Measurements from ENCODE around the gene PDE6B.
A peak's percentile ranks its signal among the peaks of the same experiment; 100 is the strongest.
"Not testable (repeated sequence)": the region's sequence is repeated elsewhere in the genome, so short reads cannot be mapped to it uniquely, and the experiment has no call there.

The PDE6B gene

GRCh38 chr4:683247-683897, 58.0 kb downstream of the PDE6B start:
- DNase-seq (ENCODE audit: low spot score): no peak

- DNase-seq (ENCODE audit: low spot score): peak; percentile 71
Measured at GRCh38 chr4:683982-684622, 58.7 kb downstream of the PDE6B start.

GRCh38 chr4:684623-685327, 59.4 kb downstream of the PDE6B start:
- no peak for DNase-seq (ENCODE audit: low spot score)

- no peak for DNase-seq (ENCODE audit: low spot score)
Measured at GRCh38 chr4:685679-686412, 60.5 kb downstream of the PDE6B start.

DNA sequence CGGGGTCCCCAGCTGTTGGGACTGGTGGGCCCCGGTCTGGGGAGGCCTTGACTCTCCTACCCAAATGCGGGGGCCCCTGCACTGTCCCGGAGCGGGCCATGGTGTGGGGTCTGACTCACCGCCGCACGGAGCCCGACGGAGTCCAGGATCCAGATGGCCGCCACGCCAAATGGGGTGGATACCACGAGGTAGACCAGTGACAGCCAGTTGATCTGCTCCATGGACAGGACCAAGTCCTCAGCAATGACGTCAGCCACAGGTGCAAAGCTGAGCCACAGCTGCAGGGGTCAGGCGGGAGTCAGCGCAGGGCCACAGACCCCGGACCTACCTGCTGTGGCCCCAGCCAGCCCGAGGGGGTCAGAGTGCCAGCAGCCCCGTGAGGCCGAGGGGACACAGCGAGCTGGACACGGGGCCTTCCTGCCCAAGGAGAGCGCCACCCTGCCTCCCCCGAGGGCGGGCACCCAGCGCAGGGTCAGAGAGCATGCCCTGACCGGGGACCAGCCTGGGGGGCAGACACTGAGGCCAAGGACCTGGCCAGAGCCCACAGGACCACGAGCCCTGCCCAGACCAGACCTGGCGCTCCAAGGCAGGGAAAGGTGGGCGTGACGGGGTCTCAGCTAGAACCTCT, 61.2 kb downstream of the PDE6B start:
- DNase-seq (ENCODE audit: low spot score): no peak

DNA sequence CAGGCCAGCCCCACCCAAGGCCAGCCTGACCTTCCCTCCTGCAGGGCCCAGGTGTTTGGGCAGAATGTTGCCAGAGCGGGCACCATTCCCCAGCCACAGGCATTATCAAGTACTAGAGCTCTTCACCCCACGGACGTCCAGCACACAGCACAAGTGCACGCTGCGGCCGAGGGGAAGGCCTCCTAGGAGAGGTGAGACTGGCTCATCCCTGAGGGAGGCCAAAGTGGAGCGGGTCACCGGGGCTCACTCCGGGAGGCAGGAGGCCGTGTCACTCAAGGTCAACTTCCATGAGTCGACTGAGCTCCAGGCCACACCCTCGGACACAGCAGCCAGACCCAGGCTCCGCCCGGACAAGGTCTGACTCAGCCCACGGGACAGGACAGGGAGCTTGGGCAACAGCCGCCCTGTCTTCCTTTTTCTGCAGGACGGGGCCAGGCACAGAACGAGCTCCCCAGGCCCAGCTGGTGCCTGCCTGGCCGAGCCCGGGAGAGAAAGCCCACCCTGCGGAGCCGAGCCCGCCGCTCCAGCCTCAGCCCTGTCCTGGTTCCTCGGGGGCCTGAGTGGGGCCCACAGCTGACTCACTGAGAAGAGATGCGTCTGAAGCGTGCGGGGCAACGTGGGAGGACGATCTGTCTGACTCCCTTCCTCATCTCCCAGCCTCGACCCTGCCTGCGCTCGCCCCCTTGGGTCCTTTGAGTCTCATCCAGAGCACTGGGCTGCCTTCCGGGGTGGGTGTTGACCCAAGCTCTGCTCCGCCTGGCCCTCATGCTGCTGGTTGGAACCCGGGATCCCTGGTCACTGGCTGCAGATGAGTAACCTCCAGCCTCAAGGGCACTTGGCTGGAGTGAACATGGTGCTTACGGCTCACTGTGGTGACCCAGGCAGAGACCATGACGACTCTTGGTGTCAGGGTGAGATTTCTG, 61.9 kb downstream of the PDE6B start:
- DNase-seq (ENCODE audit: low spot score): peak; percentile 98

GRCh38 chr4:687971-688853, 62.8 kb downstream of the PDE6B start:
- DNase-seq (ENCODE audit: low spot score): no peak

DNA sequence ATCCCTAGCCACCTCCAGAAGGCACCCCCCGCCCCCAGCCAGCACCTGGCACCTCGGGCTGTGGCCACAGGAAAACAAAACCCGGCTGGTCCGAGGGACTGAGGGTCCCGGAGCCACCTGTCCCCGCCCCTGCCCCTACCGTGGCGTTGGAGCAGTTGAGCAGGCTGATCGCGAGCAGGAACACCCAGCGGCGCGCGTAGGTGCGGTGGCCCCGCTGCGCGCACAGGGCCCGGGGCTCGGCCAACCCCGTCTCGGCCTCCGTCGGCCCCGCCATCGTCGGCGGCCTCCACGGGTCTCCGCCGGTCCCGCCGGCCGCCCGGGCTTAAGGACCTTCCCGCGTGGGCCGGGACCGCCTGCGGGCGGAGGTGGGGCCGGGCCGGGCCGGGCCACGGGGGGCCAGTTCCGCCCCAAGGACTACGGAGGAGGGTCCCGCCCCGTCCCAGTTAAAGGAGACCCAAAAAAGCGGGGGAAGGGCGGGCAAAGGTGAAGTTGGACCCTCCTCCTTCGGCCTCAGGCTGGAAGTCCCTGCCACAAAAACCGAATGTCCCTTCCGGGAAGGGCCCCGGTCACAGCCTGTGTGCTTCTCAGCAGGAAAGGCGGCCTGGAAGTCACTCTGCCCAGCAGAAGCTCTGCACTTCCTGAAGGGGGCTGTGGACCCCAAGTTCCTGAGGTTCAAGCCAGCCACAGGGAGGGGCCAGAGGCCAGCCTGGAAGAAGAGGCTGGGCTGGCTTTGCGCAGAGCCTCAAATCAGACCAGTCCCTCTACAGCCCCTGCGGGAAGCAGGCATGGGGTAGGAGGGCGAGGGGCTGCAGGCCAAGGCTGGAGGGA, 63.7 kb downstream of the PDE6B start, which contains the start of gene SLC49A3:
Gene SLC49A3 (minus strand): TSS at position 298 of the 828 bp plus-strand sequence. CDS start 24 bp downstream, at position 274.
- DNase-seq (ENCODE audit: low spot score): peak; percentile 34

DNA sequence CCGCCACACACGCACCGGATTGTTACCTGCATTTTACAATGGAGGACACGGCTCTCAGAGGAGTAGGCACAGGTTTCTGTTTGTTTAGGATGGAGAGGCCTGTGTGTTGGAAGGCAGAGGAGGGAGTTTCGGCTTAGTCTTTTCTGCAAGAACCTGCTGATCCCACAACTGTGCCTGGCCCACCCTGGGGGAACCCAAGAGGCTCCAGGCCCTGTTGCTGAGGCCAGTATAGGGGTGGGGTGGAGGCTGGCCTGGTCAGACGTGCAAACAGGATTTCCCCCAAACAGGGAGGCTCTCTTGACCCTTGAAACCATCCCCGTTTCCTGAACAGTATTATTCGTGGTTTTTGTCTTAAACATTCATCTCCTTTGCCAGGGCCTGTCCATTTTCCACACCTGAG, 64.3 kb downstream of the PDE6B start:
- no peak for DNase-seq (ENCODE audit: low spot score)

DNA sequence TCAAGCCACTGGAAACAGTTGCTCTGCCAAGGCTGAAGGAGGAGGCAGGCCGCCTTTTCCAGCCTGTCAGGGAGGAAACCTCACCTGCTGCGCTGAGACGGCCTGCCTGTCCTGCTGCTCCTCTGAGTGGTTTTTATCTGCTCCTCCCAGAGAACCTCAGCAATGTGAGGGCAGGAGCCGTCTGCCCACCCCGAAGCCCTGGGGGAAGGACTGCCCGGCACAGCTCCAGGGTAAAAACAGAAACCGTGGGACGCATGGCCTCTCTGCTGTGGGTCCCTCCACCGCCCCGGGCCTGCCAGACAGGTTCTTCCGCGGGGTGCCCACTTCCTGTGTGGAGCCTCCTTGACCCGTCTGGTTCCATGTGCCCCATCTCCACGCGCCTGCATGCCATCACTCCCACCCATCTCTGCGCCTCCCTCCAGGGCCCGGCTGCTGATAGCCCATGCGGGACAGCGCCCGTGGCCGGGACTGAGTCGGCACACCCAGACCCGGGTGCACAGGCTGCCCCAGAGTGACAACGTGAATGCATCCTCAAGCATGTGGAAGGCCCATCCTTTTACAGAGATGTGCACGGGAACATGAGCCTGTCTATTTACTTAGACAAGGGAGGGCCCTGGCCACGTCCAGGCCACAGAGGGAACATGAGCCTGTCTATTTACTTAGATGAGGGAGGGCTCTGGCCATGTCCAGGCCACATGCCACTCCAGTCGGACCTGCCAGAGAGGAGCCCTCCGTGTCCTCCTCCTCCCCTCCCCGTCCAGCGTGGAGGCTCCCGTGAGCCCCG, 67.6 kb downstream of the PDE6B start:
- DNase-seq (ENCODE audit: low spot score): no peak

DNA sequence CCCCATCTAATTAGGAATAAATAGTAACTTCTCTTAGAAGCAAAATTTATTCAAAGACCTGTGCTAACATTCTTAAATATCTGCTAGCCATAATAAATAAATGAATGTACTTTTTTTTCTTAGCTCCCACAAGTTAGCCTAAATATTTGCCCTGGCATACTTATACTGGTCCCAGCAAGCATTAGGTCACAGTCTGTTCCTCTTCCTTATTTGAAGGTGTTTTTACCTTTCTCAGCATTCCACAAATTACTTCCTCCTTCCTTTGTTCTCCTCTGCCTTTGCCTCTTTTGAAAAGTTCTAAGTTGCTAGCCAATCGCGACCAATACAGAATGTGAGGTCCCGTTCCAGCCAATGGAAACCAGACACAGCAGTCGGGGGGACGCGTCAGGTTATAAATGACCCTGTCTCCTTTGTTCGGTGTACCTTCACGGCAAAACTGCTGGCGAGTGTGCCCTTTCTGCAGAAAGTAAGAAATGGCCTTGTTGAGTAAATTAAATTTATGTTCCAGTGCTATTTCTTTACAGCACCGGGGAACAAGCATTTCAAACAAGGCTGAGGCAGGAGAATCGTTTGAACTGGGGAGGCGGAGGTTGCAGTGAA, 69.1 kb downstream of the PDE6B start:
- DNase-seq (ENCODE audit: low spot score): not testable (repeated sequence)

DNA sequence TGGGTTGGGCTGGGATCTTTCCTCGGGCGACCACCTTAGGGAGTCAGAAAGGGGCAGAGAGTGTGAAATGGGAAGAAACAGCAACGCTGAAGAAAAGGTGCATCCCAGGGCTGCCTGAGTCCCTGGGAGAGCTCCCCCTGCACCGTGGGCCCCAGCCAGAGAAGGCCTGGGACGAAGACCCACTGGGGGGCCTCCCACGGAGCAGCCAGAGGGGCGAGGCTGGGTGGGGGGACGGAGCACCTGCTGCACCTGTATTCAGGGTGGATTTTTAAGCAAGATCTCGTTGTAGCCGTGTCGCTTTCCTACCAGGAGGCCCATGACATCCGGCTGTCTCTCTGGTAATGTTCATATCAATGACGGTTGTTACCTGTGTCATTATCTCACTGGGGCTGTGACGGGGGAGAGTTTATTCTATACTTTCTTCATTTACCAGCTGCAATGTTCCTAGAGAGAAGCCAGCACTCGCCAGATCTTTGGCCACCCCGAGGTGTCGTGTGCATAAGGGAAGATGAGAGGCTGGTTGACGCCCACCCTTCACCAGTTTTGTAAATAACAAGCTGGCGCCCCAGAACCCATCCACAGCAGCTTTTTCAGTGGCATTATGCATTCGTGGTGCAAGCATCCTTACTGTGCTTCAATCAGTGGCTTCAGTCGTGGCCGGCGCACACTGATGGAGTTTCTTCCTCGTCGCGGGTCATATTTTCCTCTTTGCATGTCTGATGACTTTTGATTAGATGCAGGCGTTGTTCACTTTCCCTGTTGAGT, 74.6 kb downstream of the PDE6B start:
- no peak for DNase-seq (ENCODE audit: low spot score)

- DNase-seq (ENCODE audit: low spot score): no peak
Measured at GRCh38 chr4:700587-701264, 75.4 kb downstream of the PDE6B start.

DNA sequence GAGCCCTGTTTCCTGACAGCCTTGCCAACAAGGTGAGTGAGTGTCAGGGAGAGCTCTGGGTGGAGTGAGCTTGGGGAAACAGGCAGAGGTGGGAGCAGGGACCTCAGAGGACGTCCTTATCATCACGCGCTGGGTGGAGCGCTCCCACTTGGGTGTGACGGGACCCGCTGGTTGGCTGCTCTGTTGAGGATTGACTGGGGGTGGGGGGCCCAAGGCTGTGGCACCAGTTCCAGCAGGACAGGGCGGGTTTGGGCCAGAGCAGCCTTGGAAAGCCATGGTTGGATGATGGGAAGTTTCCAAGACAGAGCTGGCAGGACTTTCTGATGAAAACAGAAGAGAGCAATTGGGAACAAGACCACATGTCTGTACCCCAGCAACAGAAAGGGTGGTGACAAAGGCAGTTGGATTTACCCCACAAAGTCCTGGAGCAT, 77.3 kb downstream of the PDE6B start:
- no peak for DNase-seq (ENCODE audit: low spot score)

- no peak for DNase-seq (ENCODE audit: low spot score)
Measured at GRCh38 chr4:703336-704197, 78.2 kb downstream of the PDE6B start.
